K562 (cell line): Measurements from ENCODE around the gene RIT2. TPM values are rescaled to one million over a fixed set of nuclear protein-coding genes. Genes with fewer than 3 reads are reported as not detected.

Source experiments
- ATAC-seq: fragments of 200-7000 bp; cut with Tn5 transposase; 3 replicates; pipeline ENCODE4 v1.9.1; 2020; ENCODE audit warnings: moderate library complexity
- BruUV-seq: library from RNA; stranded (reverse); fragments of 400-500 nt; replicated peaks from 2 replicates; lab custom pipeline; 2021; lab: Mats Ljungman, UMichigan
- CTCF ChIA-PET: fragments of 300-600 bp; formaldehyde crosslinking; extraction: SDS; loops from one replicate; lab custom pipeline; 2021; ENCODE audit warnings: low intra/inter-chr PET ratio; lab: Yijun Ruan, JAX
- POLR2A ChIA-PET: fragments of 300-600, 350-650 bp; sonication (Branson Sonifier 250); formaldehyde crosslinking; extraction: SDS; loops from one replicate; lab custom pipeline; 2021; ENCODE audit warnings: antibody characterized with exemption, inconsistent platforms; lab: Yijun Ruan, JAX
- DNase-seq, 4 experiments: peaks; one replicate each; pipeline versions ENCODE4 v3.0.0 to v3.0.0-alpha.2; 2011 to 2018; ENCODE audit warnings: low spot score in 3 of 4, mixed read lengths in 3 of 4; ENCODE audit errors: extremely low read depth in 1 of 4
- FAIRE-seq: peaks from 2 replicates; lab custom pipeline; 2011; peaks lifted over from hg19 to GRCh38; lab: Jason Lieb, UNC
- H2AFZ ChIP-seq: 2 replicates; pipeline ENCODE4 v1.6.0; 2011; ENCODE audit warnings: low read depth, low read length, control low read depth, inconsistent platforms
- H3K27ac ChIP-seq: fragments of 200-600 bp; 3 replicates; pipeline ENCODE4 v1.8.0; 2011; ENCODE audit warnings: low read depth, mild to moderate bottlenecking, control low read depth, inconsistent platforms, low read length, moderate library complexity, mixed read lengths; ENCODE audit errors: extremely low read depth
- H3K27me3 ChIP-seq, 2 experiments: fragments of 300-600 bp in 1 of 2; 2 replicates in 1 of 2; 3 replicates in 1 of 2; pipeline versions ENCODE4 v1.6.0 to v1.8.0; 2011; ENCODE audit warnings: inconsistent platforms in 2 of 2, low read length in 2 of 2, mild to moderate bottlenecking in 1 of 2, mixed read lengths in 1 of 2, moderate library complexity in 1 of 2; ENCODE audit not compliant: control insufficient read depth in 2 of 2, insufficient read depth in 2 of 2
- H3K36me3 ChIP-seq: fragments of 300-600 bp; 3 replicates; pipeline ENCODE4 v1.8.0; 2011; ENCODE audit warnings: mild to moderate bottlenecking, low read length, inconsistent platforms; ENCODE audit not compliant: control insufficient read depth, insufficient read depth
- H3K4me1 ChIP-seq, 2 experiments: fragments of 200-600 bp in 1 of 2; replicated peaks in 1 of 2; 2 replicates in 1 of 2; 3 replicates in 1 of 2; pipeline versions ENCODE4 v1.5.1 to v1.8.0; 2011; ENCODE audit warnings: inconsistent platforms in 2 of 2, low read length in 2 of 2, mild to moderate bottlenecking in 1 of 2, mixed read lengths in 1 of 2, moderate library complexity in 1 of 2; ENCODE audit not compliant: control insufficient read depth in 2 of 2, insufficient read depth in 2 of 2
- H3K4me2 ChIP-seq: 2 replicates; pipeline ENCODE4 v1.6.1; 2011; ENCODE audit warnings: low read length, control low read depth, inconsistent platforms, mixed read lengths; ENCODE audit not compliant: insufficient read depth
- H3K4me3 ChIP-seq: fragments of 200-600 bp; sonication (generic), shearing (Covaris generic); 2 replicates; pipeline ENCODE4 v1.5.1; 2016; ENCODE audit warnings: control low read depth, inconsistent platforms
- H3K79me2 ChIP-seq: fragments of 200-600 bp; 3 replicates; pipeline ENCODE4 v1.8.0; 2011; ENCODE audit warnings: low read length, inconsistent platforms; ENCODE audit not compliant: control insufficient read depth, insufficient read depth
- H3K9ac ChIP-seq, 2 experiments: 2 replicates each; pipeline versions ENCODE4 v1.6.0 to v1.6.1; 2011; ENCODE audit warnings: low read depth in 2 of 2, low read length in 2 of 2, control low read depth in 1 of 2, inconsistent platforms in 1 of 2, mild to moderate bottlenecking in 1 of 2, mixed read lengths in 1 of 2; ENCODE audit not compliant: insufficient read depth in 1 of 2
- H3K9me1 ChIP-seq: one replicate; pipeline ENCODE4 v1.6.0; 2011; ENCODE audit warnings: inconsistent platforms, mild to moderate bottlenecking, low read length, moderate library complexity; ENCODE audit not compliant: control insufficient read depth, insufficient read depth
- H3K9me3 ChIP-seq: replicated peaks from 2 replicates; pipeline ENCODE4 v1.5.1; 2011; ENCODE audit warnings: low read depth, low read length, inconsistent platforms; ENCODE audit not compliant: control insufficient read depth, insufficient read depth
- H4K20me1 ChIP-seq: replicated peaks from 2 replicates; pipeline ENCODE4 v1.6.1; 2011; ENCODE audit warnings: low read length, inconsistent platforms, mixed read lengths; ENCODE audit not compliant: control insufficient read depth, insufficient read depth
- BRF1 ChIP-seq: IDR thresholded peaks from 3 replicates; pipeline ENCODE4 v1.6.1; 2011; ENCODE audit warnings: borderline replicate concordance, mild to moderate bottlenecking; ENCODE audit not compliant: insufficient read length; ENCODE audit errors: extremely low read depth
- JUND ChIP-seq, 2 experiments: IDR thresholded peaks; 2 replicates in 1 of 2; 3 replicates in 1 of 2; pipeline ENCODE4 v1.6.1; 2011; ENCODE audit warnings: borderline replicate concordance in 2 of 2, low read depth in 2 of 2, low read length in 2 of 2, improper control_type of control experiment in 1 of 2, missing biosample characterization in 1 of 2, missing genetic modification characterization in 1 of 2, missing genetic modification reagents in 1 of 2
- POLR3A ChIP-seq: IDR thresholded peaks from 2 replicates; pipeline ENCODE4 v1.6.1; 2011; ENCODE audit warnings: borderline replicate concordance, mild to moderate bottlenecking, moderate library complexity; ENCODE audit not compliant: insufficient read length, insufficient read depth; ENCODE audit errors: extremely low read depth
- RUNX1 ChIP-seq: sonication (generic); IDR thresholded peaks from 2 replicates; pipeline ENCODE4 v1.6.1; 2016; ENCODE audit warnings: antibody characterized with exemption, low read depth
- SMARCC2 ChIP-seq: fragments of 450-650 bp; IDR thresholded peaks from 2 replicates; pipeline ENCODE4 v1.6.1; 2017; ENCODE audit warnings: antibody characterized with exemption, moderate library complexity, mild to moderate bottlenecking, low read depth
- TGIF2 ChIP-seq: sonication (generic); formaldehyde crosslinking; IDR thresholded peaks from 2 replicates; pipeline ENCODE4 v1.8.1; 2022; ENCODE audit warnings: mild to moderate bottlenecking, missing genetic modification reagents, moderate library complexity
- WGBS: fragments of 100-300 bp; shearing (Covaris generic); methylation state at CpG from one replicate; pipeline ENCODE4 v1.1.6; 2016; ENCODE audit warnings: low coverage, mixed read lengths; ENCODE audit not compliant: insufficient coverage; ENCODE audit errors: missing lambda C conversion rate; 5-methylcytosine and 5-hydroxymethylcytosine counted together
- in situ Hi-C: fragments of 300-500 bp; cut with MboI; formaldehyde crosslinking; loops from 4 replicates; pipeline ENCODE4 v1.15.0; 2018; ENCODE audit warnings: inconsistent platforms, mixed read lengths
- intact Hi-C: fragments of 100-400 bp; cut with micrococcal nuclease; formaldehyde crosslinking; loops from 2 replicates; pipeline ENCODE4 v1.14.2; 2022
- polyA plus RNA-seq, 8 experiments: library from polyadenylated mRNA; depleted of rRNA in 4 of 8; stranded (reverse) in 5 of 8; unstranded in 3 of 8; fragments of >200 nt; fragmentation: Nextera tagmentation in 2 of 8; fragmentation: Illumina TruSeq in 1 of 8; extraction: Ambion mirVana in 2 of 8; extraction: Trizol in 1 of 8; gene quantifications; 2 replicates each; pipeline versions ENCODE4 v1.2.1 to v1.2.3, GENCODE V29; 2011 to 2014; ENCODE audit warnings: inconsistent platforms in 1 of 8, missing spikeins in 1 of 8
- total RNA-seq, 7 experiments: library from RNA; depleted of rRNA in 6 of 7; stranded (reverse); fragments of >200 nt in 6 of 7; fragmentation: Illumina TruSeq in 2 of 7; extraction: Trizol in 2 of 7; gene quantifications; 2 replicates each; pipeline versions ENCODE4 v1.2.1 to v1.2.3, GENCODE V29; 2011 to 2021; ENCODE audit warnings: low replicate concordance in 1 of 7
- TF ChIP-seq, protein P1 (sequence below): fragments of 200-600 bp; sonication (generic); IDR thresholded peaks from one replicate; pipeline ENCODE4 v1.6.1; 2012; ENCODE audit warnings: mild to moderate bottlenecking, low read depth, low read length, inconsistent platforms
- TF ChIP-seq, protein P2 (sequence below): IDR thresholded peaks from 2 replicates; pipeline ENCODE4 v1.6.1; 2014; ENCODE audit warnings: antibody characterized with exemption

RIT2 gene
- total and polyA plus RNA-seq, 9 of the 15 experiments (the other 6 are each of a cell fraction or from before 2014, with no cell fraction given), result not detected

DNA sequence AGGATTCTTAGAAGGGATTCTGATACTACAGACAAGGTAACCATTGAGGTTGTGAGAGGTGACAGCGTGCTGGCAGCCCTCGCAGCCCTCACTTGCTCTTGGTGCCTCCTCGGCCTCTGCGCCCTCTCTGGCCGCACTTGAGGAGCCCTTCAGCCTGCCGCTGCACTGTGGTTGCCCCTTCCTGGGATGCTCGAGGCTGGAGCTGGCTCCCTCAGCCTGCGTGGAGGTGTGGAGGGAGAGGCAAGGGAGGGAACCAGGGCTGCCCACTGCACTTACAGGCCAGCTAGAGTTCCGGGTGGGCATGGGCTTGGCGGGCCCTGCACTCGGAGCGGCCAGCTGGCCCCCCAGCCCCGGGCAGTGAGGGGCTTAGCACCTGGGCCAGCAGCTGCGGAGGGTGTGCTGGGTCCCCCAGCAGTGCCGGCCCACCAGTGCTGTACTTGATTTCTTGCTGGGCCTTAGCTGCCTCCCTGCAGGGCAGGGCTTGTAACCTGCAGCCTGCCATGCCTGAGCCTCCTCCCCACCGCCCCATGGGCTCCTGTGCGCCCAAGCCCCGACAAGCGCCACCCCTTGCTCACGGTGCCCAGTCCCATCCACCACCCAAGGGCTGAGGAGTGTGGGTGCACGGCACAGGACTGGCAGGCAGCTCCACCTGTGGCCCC, 23.9 kb upstream of the RIT2 start:
- Histone ChIP-seq H3K9ac (no peak overlapping the region), H2AFZ (no peak overlapping the region), H3K36me3 (no peaks in the 10 kb centered on the region), H3K4me1 (no peaks in the 10 kb centered on the region), H4K20me1 (no peaks in the 10 kb centered on the region), H3K9me1 (no peaks in the 10 kb centered on the region), H3K9me3 (no peaks in the 10 kb centered on the region), H3K79me2 (no peaks in the 10 kb centered on the region), H3K4me3 (no peak overlapping the region), H3K4me2 (no peak overlapping the region), H3K27me3 (no peaks in the 10 kb centered on the region), H3K27ac (no peak overlapping the region)
- FAIRE-seq (no peak), ATAC-seq (no peak), DNase-seq (no peak)
- in situ Hi-C loops, result no loop called here
- 1% methylated on average over 10 of the region's 21 CpGs for WGBS
- intact Hi-C loops, result no loop called here
- BruUV-seq, result no TSS peak
- POLR2A ChIA-PET, result no interaction called here
- CTCF ChIA-PET, result no interaction called here
- TF ChIP-seq POLR3A (no peak), TGIF2 (no peak), SMARCC2 (no peak), JUND (IDR thresholded peaks at IDR 0.05; ENCODE audit: borderline replicate concordance, low read depth, low read length) (no peak), JUND (tag; IDR thresholded peaks at IDR 0.05; ENCODE audit: borderline replicate concordance, low read depth, low read length) (no peak), BRF1 (no peak), RUNX1 (no peak)
- TF ChIP-seq, protein P1, sequence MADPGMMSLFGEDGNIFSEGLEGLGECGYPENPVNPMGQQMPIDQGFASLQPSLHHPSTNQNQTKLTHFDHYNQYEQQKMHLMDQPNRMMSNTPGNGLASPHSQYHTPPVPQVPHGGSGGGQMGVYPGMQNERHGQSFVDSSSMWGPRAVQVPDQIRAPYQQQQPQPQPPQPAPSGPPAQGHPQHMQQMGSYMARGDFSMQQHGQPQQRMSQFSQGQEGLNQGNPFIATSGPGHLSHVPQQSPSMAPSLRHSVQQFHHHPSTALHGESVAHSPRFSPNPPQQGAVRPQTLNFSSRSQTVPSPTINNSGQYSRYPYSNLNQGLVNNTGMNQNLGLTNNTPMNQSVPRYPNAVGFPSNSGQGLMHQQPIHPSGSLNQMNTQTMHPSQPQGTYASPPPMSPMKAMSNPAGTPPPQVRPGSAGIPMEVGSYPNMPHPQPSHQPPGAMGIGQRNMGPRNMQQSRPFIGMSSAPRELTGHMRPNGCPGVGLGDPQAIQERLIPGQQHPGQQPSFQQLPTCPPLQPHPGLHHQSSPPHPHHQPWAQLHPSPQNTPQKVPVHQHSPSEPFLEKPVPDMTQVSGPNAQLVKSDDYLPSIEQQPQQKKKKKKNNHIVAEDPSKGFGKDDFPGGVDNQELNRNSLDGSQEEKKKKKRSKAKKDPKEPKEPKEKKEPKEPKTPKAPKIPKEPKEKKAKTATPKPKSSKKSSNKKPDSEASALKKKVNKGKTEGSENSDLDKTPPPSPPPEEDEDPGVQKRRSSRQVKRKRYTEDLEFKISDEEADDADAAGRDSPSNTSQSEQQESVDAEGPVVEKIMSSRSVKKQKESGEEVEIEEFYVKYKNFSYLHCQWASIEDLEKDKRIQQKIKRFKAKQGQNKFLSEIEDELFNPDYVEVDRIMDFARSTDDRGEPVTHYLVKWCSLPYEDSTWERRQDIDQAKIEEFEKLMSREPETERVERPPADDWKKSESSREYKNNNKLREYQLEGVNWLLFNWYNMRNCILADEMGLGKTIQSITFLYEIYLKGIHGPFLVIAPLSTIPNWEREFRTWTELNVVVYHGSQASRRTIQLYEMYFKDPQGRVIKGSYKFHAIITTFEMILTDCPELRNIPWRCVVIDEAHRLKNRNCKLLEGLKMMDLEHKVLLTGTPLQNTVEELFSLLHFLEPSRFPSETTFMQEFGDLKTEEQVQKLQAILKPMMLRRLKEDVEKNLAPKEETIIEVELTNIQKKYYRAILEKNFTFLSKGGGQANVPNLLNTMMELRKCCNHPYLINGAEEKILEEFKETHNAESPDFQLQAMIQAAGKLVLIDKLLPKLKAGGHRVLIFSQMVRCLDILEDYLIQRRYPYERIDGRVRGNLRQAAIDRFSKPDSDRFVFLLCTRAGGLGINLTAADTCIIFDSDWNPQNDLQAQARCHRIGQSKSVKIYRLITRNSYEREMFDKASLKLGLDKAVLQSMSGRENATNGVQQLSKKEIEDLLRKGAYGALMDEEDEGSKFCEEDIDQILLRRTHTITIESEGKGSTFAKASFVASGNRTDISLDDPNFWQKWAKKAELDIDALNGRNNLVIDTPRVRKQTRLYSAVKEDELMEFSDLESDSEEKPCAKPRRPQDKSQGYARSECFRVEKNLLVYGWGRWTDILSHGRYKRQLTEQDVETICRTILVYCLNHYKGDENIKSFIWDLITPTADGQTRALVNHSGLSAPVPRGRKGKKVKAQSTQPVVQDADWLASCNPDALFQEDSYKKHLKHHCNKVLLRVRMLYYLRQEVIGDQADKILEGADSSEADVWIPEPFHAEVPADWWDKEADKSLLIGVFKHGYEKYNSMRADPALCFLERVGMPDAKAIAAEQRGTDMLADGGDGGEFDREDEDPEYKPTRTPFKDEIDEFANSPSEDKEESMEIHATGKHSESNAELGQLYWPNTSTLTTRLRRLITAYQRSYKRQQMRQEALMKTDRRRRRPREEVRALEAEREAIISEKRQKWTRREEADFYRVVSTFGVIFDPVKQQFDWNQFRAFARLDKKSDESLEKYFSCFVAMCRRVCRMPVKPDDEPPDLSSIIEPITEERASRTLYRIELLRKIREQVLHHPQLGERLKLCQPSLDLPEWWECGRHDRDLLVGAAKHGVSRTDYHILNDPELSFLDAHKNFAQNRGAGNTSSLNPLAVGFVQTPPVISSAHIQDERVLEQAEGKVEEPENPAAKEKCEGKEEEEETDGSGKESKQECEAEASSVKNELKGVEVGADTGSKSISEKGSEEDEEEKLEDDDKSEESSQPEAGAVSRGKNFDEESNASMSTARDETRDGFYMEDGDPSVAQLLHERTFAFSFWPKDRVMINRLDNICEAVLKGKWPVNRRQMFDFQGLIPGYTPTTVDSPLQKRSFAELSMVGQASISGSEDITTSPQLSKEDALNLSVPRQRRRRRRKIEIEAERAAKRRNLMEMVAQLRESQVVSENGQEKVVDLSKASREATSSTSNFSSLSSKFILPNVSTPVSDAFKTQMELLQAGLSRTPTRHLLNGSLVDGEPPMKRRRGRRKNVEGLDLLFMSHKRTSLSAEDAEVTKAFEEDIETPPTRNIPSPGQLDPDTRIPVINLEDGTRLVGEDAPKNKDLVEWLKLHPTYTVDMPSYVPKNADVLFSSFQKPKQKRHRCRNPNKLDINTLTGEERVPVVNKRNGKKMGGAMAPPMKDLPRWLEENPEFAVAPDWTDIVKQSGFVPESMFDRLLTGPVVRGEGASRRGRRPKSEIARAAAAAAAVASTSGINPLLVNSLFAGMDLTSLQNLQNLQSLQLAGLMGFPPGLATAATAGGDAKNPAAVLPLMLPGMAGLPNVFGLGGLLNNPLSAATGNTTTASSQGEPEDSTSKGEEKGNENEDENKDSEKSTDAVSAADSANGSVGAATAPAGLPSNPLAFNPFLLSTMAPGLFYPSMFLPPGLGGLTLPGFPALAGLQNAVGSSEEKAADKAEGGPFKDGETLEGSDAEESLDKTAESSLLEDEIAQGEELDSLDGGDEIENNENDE, result no peak
- TF ChIP-seq, protein P2, sequence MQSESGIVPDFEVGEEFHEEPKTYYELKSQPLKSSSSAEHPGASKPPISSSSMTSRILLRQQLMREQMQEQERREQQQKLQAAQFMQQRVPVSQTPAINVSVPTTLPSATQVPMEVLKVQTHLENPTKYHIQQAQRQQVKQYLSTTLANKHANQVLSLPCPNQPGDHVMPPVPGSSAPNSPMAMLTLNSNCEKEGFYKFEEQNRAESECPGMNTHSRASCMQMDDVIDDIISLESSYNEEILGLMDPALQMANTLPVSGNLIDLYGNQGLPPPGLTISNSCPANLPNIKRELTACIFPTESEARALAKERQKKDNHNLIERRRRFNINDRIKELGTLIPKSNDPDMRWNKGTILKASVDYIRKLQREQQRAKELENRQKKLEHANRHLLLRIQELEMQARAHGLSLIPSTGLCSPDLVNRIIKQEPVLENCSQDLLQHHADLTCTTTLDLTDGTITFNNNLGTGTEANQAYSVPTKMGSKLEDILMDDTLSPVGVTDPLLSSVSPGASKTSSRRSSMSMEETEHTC, result no peak
